Measurements from ENCODE around the gene CDKL4.
"Not testable (repeated sequence)": the region's sequence is repeated elsewhere in the genome, so short reads cannot be mapped to it uniquely, and the experiment has no call there.

CDKL4 gene

GRCh38 chr2:39179974-39180960 is 63.5 kb downstream of the CDKL4 start:
- DNase-seq (ENCODE audit: low read depth in 2 of 2, low spot score in 1 of 2) = no peak

- DNase-seq (ENCODE audit: low read depth in 2 of 2, low spot score in 1 of 2) = no peak
These were observed 65.0 kb downstream of the CDKL4 start for GRCh38 chr2:39178756-39179155.

- DNase-seq (ENCODE audit: low read depth in 2 of 2, low spot score in 1 of 2) = no peak
These were observed 66.8 kb downstream of the CDKL4 start for GRCh38 chr2:39176997-39177396.

GRCh38 chr2:39175026-39175812 is 68.6 kb downstream of the CDKL4 start:
- DNase-seq (ENCODE audit: low read depth in 2 of 2, low spot score in 1 of 2) = no peak

GRCh38 chr2:39174022-39174421 is 69.7 kb downstream of the CDKL4 start:
- DNase-seq (ENCODE audit: low read depth in 2 of 2, low spot score in 1 of 2) = no peak

- not testable (repeated sequence) for DNase-seq (ENCODE audit: low read depth in 2 of 2, low spot score in 1 of 2)
These were observed 71.6 kb downstream of the CDKL4 start for GRCh38 chr2:39172047-39172706.

GRCh38 chr2:39171621-39172020 is 72.1 kb downstream of the CDKL4 start:
- DNase-seq (ENCODE audit: low read depth in 2 of 2, low spot score in 1 of 2) = no peak

- no peak for DNase-seq (ENCODE audit: low read depth in 2 of 2, low spot score in 1 of 2)
These were observed 79.7 kb downstream of the CDKL4 start for GRCh38 chr2:39164089-39164488.

- no peak for DNase-seq (ENCODE audit: low read depth in 2 of 2, low spot score in 1 of 2)
These were observed 82.8 kb downstream of the CDKL4 start for GRCh38 chr2:39160982-39161381.

- DNase-seq (ENCODE audit: low read depth in 2 of 2, low spot score in 1 of 2) = no peak
These were observed 84.5 kb downstream of the CDKL4 start for GRCh38 chr2:39159283-39159682.

- no peak for DNase-seq (ENCODE audit: low read depth in 2 of 2, low spot score in 1 of 2)
These were observed 85.4 kb downstream of the CDKL4 start for GRCh38 chr2:39158351-39158750.

- DNase-seq (ENCODE audit: low read depth in 2 of 2, low spot score in 1 of 2) = no peak
These were observed 86.9 kb downstream of the CDKL4 start for GRCh38 chr2:39156846-39157245.

- no peak for DNase-seq (ENCODE audit: low read depth in 2 of 2, low spot score in 1 of 2)
These were observed 87.7 kb downstream of the CDKL4 start for GRCh38 chr2:39156107-39156506.

GRCh38 chr2:39155573-39155972 is 88.2 kb downstream of the CDKL4 start:
- DNase-seq (ENCODE audit: low read depth in 2 of 2, low spot score in 1 of 2) = not testable (repeated sequence)

GRCh38 chr2:39154944-39155343 is 88.8 kb downstream of the CDKL4 start:
- no peak for DNase-seq (ENCODE audit: low read depth in 2 of 2, low spot score in 1 of 2)

GRCh38 chr2:39153312-39153711 is 90.5 kb downstream of the CDKL4 start:
- DNase-seq (ENCODE audit: low read depth in 2 of 2, low spot score in 1 of 2) = no peak

- no peak for DNase-seq (ENCODE audit: low read depth in 2 of 2, low spot score in 1 of 2)
These were observed 91.3 kb downstream of the CDKL4 start for GRCh38 chr2:39152504-39152903.

GRCh38 chr2:39150890-39151497 is 92.8 kb downstream of the CDKL4 start:
- DNase-seq (ENCODE audit: low read depth in 2 of 2, low spot score in 1 of 2) = no peak

GRCh38 chr2:39150102-39150562 is 93.6 kb downstream of the CDKL4 start:
- no peak for DNase-seq (ENCODE audit: low read depth in 2 of 2, low spot score in 1 of 2)

- DNase-seq (ENCODE audit: low read depth in 2 of 2, low spot score in 1 of 2) = no peak
These were observed 97.1 kb downstream of the CDKL4 start for GRCh38 chr2:39146630-39147029.

- no peak for DNase-seq (ENCODE audit: low read depth in 2 of 2, low spot score in 1 of 2)
These were observed 97.8 kb downstream of the CDKL4 start for GRCh38 chr2:39145906-39146421.

Measured in stimulated activated CD8-positive, alpha-beta memory T cell treated with anti-CD3 and anti-CD28 coated beads, Interleukin-4, amount 100 ng/mL, for 4 hours (primary cell).